Bronchial epithelial cell (primary cell): ENCODE measurements around the gene GRM2. TPM values are rescaled to one million over a fixed set of nuclear protein-coding genes. Genes with fewer than 3 reads are reported as not detected.

Experiments
- DNase-seq: peaks from one replicate; pipeline ENCODE4 v3.0.0-alpha.2; 2010; ENCODE audit warnings: low read depth
- FAIRE-seq: peaks from 2 replicates; lab custom pipeline; 2011; peaks lifted over from hg19 to GRCh38; lab: Jason Lieb, UNC
- H3K27me3 ChIP-seq: 2 replicates; pipeline ENCODE4 v1.5.1; 2011; ENCODE audit warnings: low read length; ENCODE audit not compliant: control insufficient read depth, insufficient read depth
- H3K36me3 ChIP-seq: 2 replicates; pipeline ENCODE4 v1.5.1; 2011; ENCODE audit warnings: low read length; ENCODE audit not compliant: control insufficient read depth, insufficient read depth
- H3K4me3 ChIP-seq: 2 replicates; pipeline ENCODE4 v1.5.1; 2011; ENCODE audit warnings: mild to moderate bottlenecking, low read depth, low read length, control low read depth
- CTCF ChIP-seq: IDR thresholded peaks from 2 replicates; pipeline ENCODE4 v1.5.1; 2011; ENCODE audit warnings: mild to moderate bottlenecking, moderate library complexity, low read length, control low read depth, inconsistent platforms; ENCODE audit not compliant: insufficient read depth, severe bottlenecking
- total RNA-seq: library from RNA; depleted of rRNA; stranded (reverse); fragments of >200 nt; gene quantifications from 2 replicates; pipeline ENCODE4 v1.2.1, GENCODE V29; 2014

Gene GRM2
- total RNA-seq, 1 donor from 2014 or later, result under 0.01 TPM

- DNase-seq, result no peak
- H3K27me3 ChIP-seq, result no peaks in the 10 kb centered on the region
- H3K36me3 ChIP-seq, result no peaks in the 10 kb centered on the region
- FAIRE-seq, result no peak
- TF ChIP-seq CTCF, result no peak
- H3K4me3 ChIP-seq, result no peak overlapping the region
Measured at GRCh38 chr3:51717446-51717845, 10.6 kb downstream of the GRM2 start.

- Histone ChIP-seq H3K36me3 (no peaks in the 10 kb centered on the region), H3K4me3 (no peak overlapping the region), H3K27me3 (no peaks in the 10 kb centered on the region)
- DNase-seq (no peak), FAIRE-seq (no peak)
- TF ChIP-seq CTCF, result no peak
Measured at GRCh38 chr3:51717947-51718346, 11.1 kb downstream of the GRM2 start.

- H3K4me3 ChIP-seq, result no peak overlapping the region
- H3K27me3 ChIP-seq, result no peaks in the 10 kb centered on the region
- H3K36me3 ChIP-seq, result no peaks in the 10 kb centered on the region
- peak; percentile 55 for DNase-seq
- TF ChIP-seq CTCF, result peak; percentile 95
- FAIRE-seq, result no peak
Measured at GRCh38 chr3:51718547-51719409, 11.9 kb downstream of the GRM2 start.

- Histone ChIP-seq H3K4me3 (no peak overlapping the region), H3K27me3 (no peaks in the 10 kb centered on the region), H3K36me3 (no peaks in the 10 kb centered on the region)
- FAIRE-seq (no peak), DNase-seq (no peak)
- TF ChIP-seq CTCF, result no peak
Measured at GRCh38 chr3:51719410-51720025, 12.7 kb downstream of the GRM2 start.

GRCh38 chr3:51720292-51721061 is 13.6 kb downstream of the GRM2 start:
- FAIRE-seq (peak; percentile 87), DNase-seq (no peak)
- H3K27me3 ChIP-seq, result no peaks in the 10 kb centered on the region

More at GRCh38 chr3:51720292-51721061, 13.6 kb downstream of the GRM2 start:
- no peak for TF ChIP-seq CTCF
- no peak overlapping the region for H3K4me3 ChIP-seq
- H3K36me3 ChIP-seq, result no peaks in the 10 kb centered on the region
